ENCODE data around the gene JAG1. TPM values are rescaled to one million over a fixed set of nuclear protein-coding genes. Genes with fewer than 3 reads are reported as not detected.

Gene JAG1
- polyA plus RNA-seq, 1 donor (not counting 4 experiments of a cell fraction or from before 2014, with no cell fraction given): 84.2 TPM

DNA sequence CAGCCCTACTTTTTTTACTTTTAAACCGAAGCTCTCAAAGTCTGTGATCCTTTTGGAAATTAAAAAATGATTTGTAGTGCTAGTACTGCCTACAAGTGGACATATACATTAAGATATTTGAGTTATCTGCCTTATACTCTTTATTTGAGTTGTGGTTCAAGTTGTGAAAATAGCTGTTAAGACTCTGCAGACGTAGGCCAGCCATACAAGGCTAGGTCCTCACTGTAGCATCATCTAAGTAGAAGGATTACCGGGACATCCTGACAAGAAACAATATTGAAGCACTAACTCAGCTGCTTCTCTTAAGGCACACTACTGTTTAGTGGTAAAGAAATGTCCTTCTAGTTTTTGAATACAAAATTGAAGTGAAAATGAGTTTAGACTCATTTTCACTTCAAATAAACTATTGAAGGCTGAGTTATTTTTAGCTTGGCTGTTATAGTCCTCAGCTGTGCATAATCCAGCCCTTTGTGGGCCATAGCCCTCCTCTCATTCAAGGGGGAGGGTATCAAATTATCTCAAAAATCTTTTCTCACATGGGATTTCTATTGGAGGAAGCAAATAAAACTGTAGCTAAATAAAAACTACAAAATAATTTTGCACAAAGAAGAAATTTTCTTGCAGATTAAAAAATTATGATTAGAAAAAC is 68.1 kb downstream of the JAG1 start:
- Histone ChIP-seq H3K9me3 (ENCODE audit: control insufficient read depth, low read depth, low read length) (no peaks in the 10 kb centered on the region), H3K4me1 (ENCODE audit: control insufficient read depth, extremely low read depth, insufficient read depth, low read length) (peaks cover 17% of the 10 kb centered on the region), H3K4me3 (ENCODE audit: control insufficient read depth in 2 of 3, extremely low read depth in 1 of 3, insufficient read depth in 2 of 3, low read depth in 1 of 3, low read length in 3 of 3) (no peak overlapping the region), H3K36me3 (ENCODE audit: control insufficient read depth in 2 of 2, extremely low read depth in 1 of 2, insufficient read depth in 2 of 2, low read length in 2 of 2) (peaks cover 0 to 2% of the 10 kb centered on the region in 2 experiments), H3K27me3 (ENCODE audit: control insufficient read depth, extremely low read depth, insufficient read depth, low read length) (no peaks in the 10 kb centered on the region), H2AFZ (ENCODE audit: control insufficient read depth, low read length) (no peak overlapping the region), H3K79me2 (ENCODE audit: control insufficient read depth, insufficient read depth, low read length) (no peaks in the 10 kb centered on the region), H3K9ac (ENCODE audit: control insufficient read depth, extremely low read depth, insufficient read depth, low read length) (no peak overlapping the region), H4K20me1 (ENCODE audit: control insufficient read depth, extremely low read depth, insufficient read depth, low read length) (no peaks in the 10 kb centered on the region), H3K9me1 (ENCODE audit: control insufficient read depth, extremely low read depth, insufficient read depth, low read length) (no peaks in the 10 kb centered on the region), H3K27ac (ENCODE audit: control insufficient read depth, insufficient read depth, low read length) (no peak overlapping the region), H3K4me2 (ENCODE audit: control insufficient read depth, extremely low read depth, insufficient read depth, low read depth, low read length) (no peak overlapping the region)
- peak; percentile 56 for FAIRE-seq
- TF ChIP-seq, protein P1, sequence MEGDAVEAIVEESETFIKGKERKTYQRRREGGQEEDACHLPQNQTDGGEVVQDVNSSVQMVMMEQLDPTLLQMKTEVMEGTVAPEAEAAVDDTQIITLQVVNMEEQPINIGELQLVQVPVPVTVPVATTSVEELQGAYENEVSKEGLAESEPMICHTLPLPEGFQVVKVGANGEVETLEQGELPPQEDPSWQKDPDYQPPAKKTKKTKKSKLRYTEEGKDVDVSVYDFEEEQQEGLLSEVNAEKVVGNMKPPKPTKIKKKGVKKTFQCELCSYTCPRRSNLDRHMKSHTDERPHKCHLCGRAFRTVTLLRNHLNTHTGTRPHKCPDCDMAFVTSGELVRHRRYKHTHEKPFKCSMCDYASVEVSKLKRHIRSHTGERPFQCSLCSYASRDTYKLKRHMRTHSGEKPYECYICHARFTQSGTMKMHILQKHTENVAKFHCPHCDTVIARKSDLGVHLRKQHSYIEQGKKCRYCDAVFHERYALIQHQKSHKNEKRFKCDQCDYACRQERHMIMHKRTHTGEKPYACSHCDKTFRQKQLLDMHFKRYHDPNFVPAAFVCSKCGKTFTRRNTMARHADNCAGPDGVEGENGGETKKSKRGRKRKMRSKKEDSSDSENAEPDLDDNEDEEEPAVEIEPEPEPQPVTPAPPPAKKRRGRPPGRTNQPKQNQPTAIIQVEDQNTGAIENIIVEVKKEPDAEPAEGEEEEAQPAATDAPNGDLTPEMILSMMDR (optimal IDR thresholded peaks at IDR 0.05 in 1 of 3, IDR thresholded peaks at IDR 0.05 in 1 of 3, conservative IDR thresholded peaks at IDR 0.05 in 1 of 3; ENCODE audit: extremely low read depth in 1 of 3, insufficient read depth in 2 of 3, low read length in 3 of 3): no peak
- TF ChIP-seq EZH2 (IDR thresholded peaks at IDR 0.05; ENCODE audit: low read length): no peak
- DNase-seq (ENCODE audit: low read depth, low spot score): no peak
- dilution Hi-C loops (cut with MboI; ENCODE audit: extremely low pct_ligation_motif_present, low sequenced_read_pairs): no loop called here

GRCh38 chr20:10604865-10605440 is 68.8 kb downstream of the JAG1 start:
- no peak overlapping the region for H3K9ac ChIP-seq (ENCODE audit: control insufficient read depth, extremely low read depth, insufficient read depth, low read length)
- H2AFZ ChIP-seq (ENCODE audit: control insufficient read depth, low read length): no peak overlapping the region
- no peak overlapping the region for H3K4me3 ChIP-seq (ENCODE audit: control insufficient read depth in 2 of 3, extremely low read depth in 1 of 3, insufficient read depth in 2 of 3, low read depth in 1 of 3, low read length in 3 of 3)
- no peak for TF ChIP-seq EZH2 (IDR thresholded peaks at IDR 0.05; ENCODE audit: low read length)
- TF ChIP-seq, protein P1 (optimal IDR thresholded peaks at IDR 0.05 in 1 of 3, IDR thresholded peaks at IDR 0.05 in 1 of 3, conservative IDR thresholded peaks at IDR 0.05 in 1 of 3; ENCODE audit: extremely low read depth in 1 of 3, insufficient read depth in 2 of 3, low read length in 3 of 3): no peak
- dilution Hi-C loops (cut with MboI; ENCODE audit: extremely low pct_ligation_motif_present, low sequenced_read_pairs): no loop called here
- H3K36me3 ChIP-seq (ENCODE audit: control insufficient read depth in 2 of 2, extremely low read depth in 1 of 2, insufficient read depth in 2 of 2, low read length in 2 of 2): peaks cover 0 to 3% of the 10 kb centered on the region in 2 experiments
- H3K27me3 ChIP-seq (ENCODE audit: control insufficient read depth, extremely low read depth, insufficient read depth, low read length): no peaks in the 10 kb centered on the region
- DNase-seq (ENCODE audit: low read depth, low spot score) (no peak), FAIRE-seq (peak; percentile 17)
- H4K20me1 ChIP-seq (ENCODE audit: control insufficient read depth, extremely low read depth, insufficient read depth, low read length): no peaks in the 10 kb centered on the region
- H3K79me2 ChIP-seq (ENCODE audit: control insufficient read depth, insufficient read depth, low read length): no peaks in the 10 kb centered on the region
- peak overlapping the region; percentile 7 for H3K4me2 ChIP-seq (ENCODE audit: control insufficient read depth, extremely low read depth, insufficient read depth, low read depth, low read length)
- peak overlapping the region; percentile 57 for H3K27ac ChIP-seq (ENCODE audit: control insufficient read depth, insufficient read depth, low read length)
- no peaks in the 10 kb centered on the region for H3K9me1 ChIP-seq (ENCODE audit: control insufficient read depth, extremely low read depth, insufficient read depth, low read length)
- H3K9me3 ChIP-seq (ENCODE audit: control insufficient read depth, low read depth, low read length): no peaks in the 10 kb centered on the region
- H3K4me1 ChIP-seq (ENCODE audit: control insufficient read depth, extremely low read depth, insufficient read depth, low read length): peaks cover 18% of the 10 kb centered on the region
